B cell (primary cell): ENCODE results near the gene EZH2. TPM values are rescaled to one million over a fixed set of nuclear protein-coding genes. Genes with fewer than 3 reads are reported as not detected.

Source experiments
- ATAC-seq: fragments of 200-7000 bp; cut with Tn5 transposase; one replicate; pipeline ENCODE4 v1.10.0; 2021; ENCODE audit warnings: low read depth, mild to moderate bottlenecking, moderate number of reproducible peaks, moderate library complexity
- CTCF ChIA-PET: fragments of 350-600 bp; sonication (Branson Sonifier 250); formaldehyde crosslinking; loops from one replicate; lab custom pipeline; 2021; ENCODE audit warnings: antibody characterized with exemption, inconsistent platforms; lab: Charles Lee
- POLR2A ChIA-PET: fragments of 350-600 bp; sonication (Branson Sonifier 250); formaldehyde crosslinking; loops from one replicate; lab custom pipeline; 2021; ENCODE audit warnings: antibody characterized with exemption; lab: Charles Lee
- DNase-seq: peaks from one replicate; pipeline ENCODE4 v3.0.0; 2013
- H2AFZ ChIP-seq: 2 replicates; pipeline ENCODE4 v1.6.1; 2012; ENCODE audit warnings: mild to moderate bottlenecking, low read depth, low read length; ENCODE audit not compliant: insufficient read depth, poor library complexity, severe bottlenecking
- H3K27ac ChIP-seq, 2 donors: 1 replicate in 1 of 2; 2 replicates in 1 of 2; pipeline ENCODE4 v1.5.1; 2012 to 2013; ENCODE audit warnings: low read length in 2 of 2, mild to moderate bottlenecking in 2 of 2, moderate library complexity in 1 of 2
- H3K27me3 ChIP-seq, 4 experiments: fragments of 200-600 bp in 1 of 4; sonication (generic) in 1 of 4; replicated peaks in 1 of 4; 1 replicate in 2 of 4; 2 replicates in 2 of 4; pipeline versions ENCODE4 v1.6.1 to v1.7.0; 2013 to 2016; ENCODE audit warnings: low read length in 3 of 4, mild to moderate bottlenecking in 2 of 4, mixed read lengths in 1 of 4, moderate library complexity in 1 of 4; ENCODE audit not compliant: insufficient read depth in 4 of 4, control insufficient read depth in 3 of 4; ENCODE audit errors: control extremely low read depth in 1 of 4
- H3K36me3 ChIP-seq, 2 experiments: replicated peaks in 1 of 2; 1 replicate in 1 of 2; 2 replicates in 1 of 2; pipeline versions ENCODE4 v1.6.1 to v1.7.1; 2013; ENCODE audit warnings: low read length in 1 of 2; ENCODE audit not compliant: insufficient read depth in 2 of 2, control insufficient read depth in 1 of 2; ENCODE audit errors: control extremely low read depth in 1 of 2, extremely low read depth in 1 of 2
- H3K4me1 ChIP-seq, 2 donors: fragments of 200-600 bp in 1 of 2; sonication (generic) in 1 of 2; 1 replicate in 1 of 2; 2 replicates in 1 of 2; pipeline versions ENCODE4 v1.5.1 to v1.6.1; 2013 to 2017; ENCODE audit warnings: low read length in 2 of 2; ENCODE audit not compliant: control insufficient read depth in 2 of 2, insufficient read depth in 2 of 2
- H3K4me2 ChIP-seq: replicated peaks from 2 replicates; pipeline ENCODE3; 2012; ENCODE audit warnings: mild to moderate bottlenecking, low read depth, low read length; ENCODE audit not compliant: poor library complexity, severe bottlenecking
- H3K4me3 ChIP-seq, 5 experiments: fragments of 200-600 bp in 1 of 5; sonication (generic) in 1 of 5; 1 replicate in 3 of 5; 2 replicates in 2 of 5; pipeline versions ENCODE4 v1.5.1 to v1.7.0; 2011 to 2016; ENCODE audit warnings: low read length in 4 of 5, mild to moderate bottlenecking in 4 of 5, low read depth in 2 of 5, control low read depth in 1 of 5, moderate library complexity in 1 of 5; ENCODE audit not compliant: insufficient read depth in 1 of 5; ENCODE audit errors: control extremely low read depth in 1 of 5, extremely low read depth in 1 of 5
- H3K79me2 ChIP-seq: fragments of 200-600 bp; sonication (generic); one replicate; pipeline ENCODE4 v1.6.0; 2016; ENCODE audit warnings: low read length; ENCODE audit not compliant: control insufficient read depth, insufficient read depth
- H3K9ac ChIP-seq: fragments of 200-600 bp; sonication (generic); 2 replicates; pipeline ENCODE4 v1.6.1; 2017; ENCODE audit warnings: mild to moderate bottlenecking, low read length, moderate library complexity
- H3K9me3 ChIP-seq, 3 donors: one replicate each; pipeline versions ENCODE4 v1.6.1 to v1.7.1; 2013; ENCODE audit warnings: low read length in 2 of 3; ENCODE audit not compliant: control insufficient read depth in 2 of 3, insufficient read depth in 1 of 3; ENCODE audit errors: control extremely low read depth in 1 of 3
- H4K20me1 ChIP-seq: 2 replicates; pipeline ENCODE4 v1.6.0; 2012; ENCODE audit warnings: mild to moderate bottlenecking, low read length; ENCODE audit not compliant: insufficient read depth, control insufficient read depth, poor library complexity, severe bottlenecking
- H3K27ac Mint-ChIP-seq: one replicate; pipeline ENCODE4 v1.8.0; 2021; ENCODE audit warnings: mixed read lengths
- H3K27me3 Mint-ChIP-seq: one replicate; pipeline ENCODE4 v1.8.0; 2021; ENCODE audit warnings: mixed read lengths
- H3K4me1 Mint-ChIP-seq: one replicate; pipeline ENCODE4 v1.8.0; 2021; ENCODE audit warnings: mixed read lengths
- H3K4me3 Mint-ChIP-seq: one replicate; pipeline ENCODE4 v1.8.0; 2021; ENCODE audit warnings: mixed read lengths
- H3K9me3 Mint-ChIP-seq: one replicate; pipeline ENCODE4 v1.8.0; 2022; ENCODE audit warnings: mixed read lengths; ENCODE audit not compliant: insufficient read depth
- CTCF ChIP-seq: fragments of 200-600 bp; IDR thresholded peaks from one replicate; pipeline ENCODE4 v1.8.0; 2022; ENCODE audit warnings: antibody characterized with exemption, mild to moderate bottlenecking
- EZH2 ChIP-seq: IDR thresholded peaks from 2 replicates; pipeline ENCODE4 v1.6.1; 2012; ENCODE audit warnings: borderline replicate concordance, low read depth, mild to moderate bottlenecking, moderate library complexity, low read length; ENCODE audit not compliant: insufficient read depth, poor library complexity, severe bottlenecking
- WGBS: methylation state at CpG from one replicate; pipeline ENCODE4 v1.1.5; 2013; ENCODE audit warnings: missing lambda C conversion rate; ENCODE audit not compliant: insufficient coverage; 5-methylcytosine and 5-hydroxymethylcytosine counted together
- intact Hi-C: fragments of 100-400 bp; cut with micrococcal nuclease; formaldehyde crosslinking; loops from one replicate; pipeline ENCODE4 v1.10.0; 2022
- polyA plus RNA-seq: library from polyadenylated mRNA; depleted of rRNA; stranded (reverse); fragments of >200 nt; gene quantifications from 2 replicates; pipeline ENCODE4 v1.2.3, GENCODE V29; 2012
- total RNA-seq, 2 donors: library from RNA; stranded (reverse); fragments of 120-200 nt in 1 of 2; gene quantifications; 1 replicate in 1 of 2; 2 replicates in 1 of 2; pipeline versions ENCODE4 v1.2.3 to v1.2.4, GENCODE V29; 2013 to 2022

Gene EZH2
- total and polyA plus RNA-seq, 2 donors (not counting 1 experiment from before 2014, with no cell fraction given), result 5.1 to 10.3 TPM

GRCh38 chr7:148927123-148928045 lies 43.3 kb upstream of the EZH2 start:
- H3K9ac ChIP-seq, result no peak overlapping the region
- DNase-seq (no peak), ATAC-seq (no peak)
- WGBS, result 100% methylated on average over 2 of the region's 10 CpGs
- Mint-ChIP-seq H3K4me3 (no peak overlapping the region), H3K27ac (no peak overlapping the region), H3K9me3 (no peaks in the 10 kb centered on the region), H3K4me1 (no peaks in the 10 kb centered on the region), H3K27me3 (no peaks in the 10 kb centered on the region)
- CTCF ChIA-PET, result no interaction called here
- H3K9me3 ChIP-seq, result no peaks in the 10 kb centered on the region
- no peak for TF ChIP-seq EZH2
- TF ChIP-seq CTCF, result no peak
- no peaks in the 10 kb centered on the region for H3K36me3 ChIP-seq
- no peaks in the 10 kb centered on the region for H3K27me3 ChIP-seq
- no peak overlapping the region for H3K4me2 ChIP-seq
- no peaks in the 10 kb centered on the region for H3K79me2 ChIP-seq
- no peaks in the 10 kb centered on the region for H4K20me1 ChIP-seq
- H2AFZ ChIP-seq, result no peak overlapping the region
- H3K4me3 ChIP-seq, result no peak overlapping the region
- intact Hi-C loops, result no loop called here
- no peaks in the 10 kb centered on the region for H3K4me1 ChIP-seq
- POLR2A ChIA-PET, result no interaction called here
- H3K27ac ChIP-seq, result no peak overlapping the region

- H3K4me2 ChIP-seq, result no peak overlapping the region
- no peak overlapping the region for H3K4me3 ChIP-seq
- WGBS, result 95% methylated on average over 9 of the region's 9 CpGs
- ATAC-seq (no peak), DNase-seq (no peak)
- no peaks in the 10 kb centered on the region for H3K27me3 ChIP-seq
- H3K9me3 ChIP-seq, result no peaks in the 10 kb centered on the region
- no peak overlapping the region for H2AFZ ChIP-seq
- H3K4me3 Mint-ChIP-seq, result no peak overlapping the region
- no peak overlapping the region for H3K9ac ChIP-seq
- no peaks in the 10 kb centered on the region for H3K4me1 Mint-ChIP-seq
- ChIA-PET POLR2A (no interaction called here), CTCF (no interaction called here)
- no peaks in the 10 kb centered on the region for H4K20me1 ChIP-seq
- H3K9me3 Mint-ChIP-seq, result no peaks in the 10 kb centered on the region
- no peak overlapping the region for H3K27ac ChIP-seq
- no peaks in the 10 kb centered on the region for H3K27me3 Mint-ChIP-seq
- intact Hi-C loops, result no loop called here
- H3K79me2 ChIP-seq, result no peaks in the 10 kb centered on the region
- no peaks in the 10 kb centered on the region for H3K4me1 ChIP-seq
- no peak for TF ChIP-seq EZH2
- no peak for TF ChIP-seq CTCF
- no peaks in the 10 kb centered on the region for H3K36me3 ChIP-seq
- H3K27ac Mint-ChIP-seq, result no peak overlapping the region
These were observed 41.7 kb upstream of the EZH2 start for GRCh38 chr7:148925836-148926235.
